K562 (cell line): ENCODE data around the gene SEPHS1. TPM values are rescaled to one million over a fixed set of nuclear protein-coding genes. Genes with fewer than 3 reads are reported as not detected.

ENCODE experiments used
- ATF4 ChIP-seq: fragments of 450-650 bp; formaldehyde crosslinking; IDR thresholded peaks from 2 replicates; pipeline ENCODE4 v1.4.0; 2022; ENCODE audit warnings: mild to moderate bottlenecking, moderate library complexity
- CC2D1A ChIP-seq: fragments of 450-650 bp; IDR thresholded peaks from 2 replicates; pipeline ENCODE4 v1.6.1; 2017; ENCODE audit warnings: mild to moderate bottlenecking
- CREB1 ChIP-seq, 2 experiments: sonication (generic) in 1 of 2; formaldehyde crosslinking in 1 of 2; IDR thresholded peaks; 2 replicates each; pipeline versions ENCODE4 v1.6.1 to v1.8.0; 2012 to 2022; ENCODE audit warnings: inconsistent platforms in 1 of 2, mild to moderate bottlenecking in 1 of 2, missing genetic modification reagents in 1 of 2, moderate library complexity in 1 of 2
- CSDE1 ChIP-seq, 2 experiments: fragments of 450-650 bp; IDR thresholded peaks; 2 replicates each; pipeline ENCODE4 v1.6.1; 2016; ENCODE audit warnings: mild to moderate bottlenecking in 1 of 2
- FOXA1 ChIP-seq: fragments of 450-650 bp; IDR thresholded peaks from 2 replicates; pipeline ENCODE4 v1.6.1; 2016; ENCODE audit warnings: mild to moderate bottlenecking, borderline replicate concordance
- HNRNPUL1 ChIP-seq: fragments of 200-400 bp; formaldehyde crosslinking; IDR thresholded peaks from 2 replicates; pipeline ENCODE4 v1.6.1; 2017; ENCODE audit warnings: low read length
- ILK ChIP-seq: fragments of 450-650 bp; IDR thresholded peaks from 2 replicates; pipeline ENCODE4 v1.6.1; 2016; ENCODE audit warnings: missing genetic modification characterization, low read depth, mild to moderate bottlenecking, missing compliant biosample characterization, moderate library complexity, borderline replicate concordance
- MIER1 ChIP-seq: fragments of 450-650 bp; IDR thresholded peaks from 2 replicates; pipeline ENCODE4 v1.6.1; 2016; ENCODE audit warnings: antibody characterized with exemption, mild to moderate bottlenecking, low read depth
- MTA1 ChIP-seq: fragments of 450-650 bp; IDR thresholded peaks from 2 replicates; pipeline ENCODE4 v1.6.1; 2017; ENCODE audit warnings: borderline replicate concordance
- MYBL2 ChIP-seq, 2 experiments: fragments of 450-650 bp in 1 of 2; sonication (generic) in 1 of 2; formaldehyde crosslinking in 1 of 2; IDR thresholded peaks; 2 replicates each; pipeline versions ENCODE4 v1.6.1 to v1.8.1; 2017 to 2022; ENCODE audit warnings: borderline replicate concordance in 1 of 2, inconsistent platforms in 1 of 2, low read depth in 1 of 2, mild to moderate bottlenecking in 1 of 2, missing genetic modification reagents in 1 of 2, moderate library complexity in 1 of 2
- NKRF ChIP-seq: fragments of 450-650 bp; IDR thresholded peaks from 2 replicates; pipeline ENCODE4 v1.6.1; 2016; ENCODE audit warnings: borderline replicate concordance
- NONO ChIP-seq, 2 experiments: fragments of 200-400 bp in 1 of 2; fragments of 450-650 bp in 1 of 2; formaldehyde crosslinking in 1 of 2; IDR thresholded peaks; 2 replicates each; pipeline ENCODE4 v1.6.1; 2017; ENCODE audit warnings: low read depth in 2 of 2, mild to moderate bottlenecking in 2 of 2, moderate library complexity in 2 of 2, low read length in 1 of 2
- SLC30A9 ChIP-seq: fragments of 250-450 bp; sonication (Bioruptor Pico); IDR thresholded peaks from 2 replicates; pipeline ENCODE4 v1.8.0; 2022; ENCODE audit warnings: mild to moderate bottlenecking, moderate library complexity
- STAT5B ChIP-seq: fragments of 250-450 bp; sonication (Bioruptor Pico); IDR thresholded peaks from 2 replicates; pipeline ENCODE4 v1.8.0; 2021; ENCODE audit warnings: mild to moderate bottlenecking, inconsistent platforms
- YBX1 ChIP-seq: fragments of 450-650 bp; IDR thresholded peaks from 2 replicates; pipeline ENCODE4 v1.7.1; 2016; ENCODE audit warnings: mild to moderate bottlenecking
- ZNF384 ChIP-seq: IDR thresholded peaks from 2 replicates; pipeline ENCODE4 v1.6.1; 2012; ENCODE audit warnings: low read depth, low read length, improper control_type of control experiment
- ZNF445 ChIP-seq: fragments of 250-450 bp; sonication (Bioruptor Pico); IDR thresholded peaks from 2 replicates; pipeline ENCODE4 v1.4.0; 2020; ENCODE audit warnings: low read depth, mild to moderate bottlenecking, moderate library complexity
- polyA plus RNA-seq, 8 experiments: library from polyadenylated mRNA; depleted of rRNA in 4 of 8; stranded (reverse) in 5 of 8; unstranded in 3 of 8; fragments of >200 nt; fragmentation: Nextera tagmentation in 2 of 8; fragmentation: Illumina TruSeq in 1 of 8; extraction: Ambion mirVana in 2 of 8; extraction: Trizol in 1 of 8; gene quantifications; 2 replicates each; pipeline versions ENCODE4 v1.2.1 to v1.2.3, GENCODE V29; 2011 to 2014; ENCODE audit warnings: inconsistent platforms in 1 of 8, missing spikeins in 1 of 8
- total RNA-seq, 7 experiments: library from RNA; depleted of rRNA in 6 of 7; stranded (reverse); fragments of >200 nt in 6 of 7; fragmentation: Illumina TruSeq in 2 of 7; extraction: Trizol in 2 of 7; gene quantifications; 2 replicates each; pipeline versions ENCODE4 v1.2.1 to v1.2.3, GENCODE V29; 2011 to 2021; ENCODE audit warnings: low replicate concordance in 1 of 7
- TF ChIP-seq, protein P1 (sequence below): fragments of 200-800 bp; sonication (Bioruptor generic); IDR thresholded peaks from 2 replicates; pipeline ENCODE4 v1.6.1; 2017; ENCODE audit warnings: missing genetic modification characterization, missing compliant biosample characterization
- TF ChIP-seq, protein P2 (sequence below): IDR thresholded peaks from 3 replicates; pipeline ENCODE4 v1.6.1; 2011; ENCODE audit warnings: borderline replicate concordance, mild to moderate bottlenecking; ENCODE audit not compliant: insufficient read length, insufficient read depth
- TF ChIP-seq, protein P3 (sequence below): fragments of 250-450 bp; sonication (Bioruptor Pico); IDR thresholded peaks from 2 replicates; pipeline ENCODE4 v1.9.0; 2021; ENCODE audit warnings: mild to moderate bottlenecking, inconsistent platforms

The SEPHS1 gene
- total and polyA plus RNA-seq, 9 of the 15 experiments (the other 6 are each of a cell fraction or from before 2014, with no cell fraction given) = 14.7 to 82.8 (median 41.8) TPM

DNA sequence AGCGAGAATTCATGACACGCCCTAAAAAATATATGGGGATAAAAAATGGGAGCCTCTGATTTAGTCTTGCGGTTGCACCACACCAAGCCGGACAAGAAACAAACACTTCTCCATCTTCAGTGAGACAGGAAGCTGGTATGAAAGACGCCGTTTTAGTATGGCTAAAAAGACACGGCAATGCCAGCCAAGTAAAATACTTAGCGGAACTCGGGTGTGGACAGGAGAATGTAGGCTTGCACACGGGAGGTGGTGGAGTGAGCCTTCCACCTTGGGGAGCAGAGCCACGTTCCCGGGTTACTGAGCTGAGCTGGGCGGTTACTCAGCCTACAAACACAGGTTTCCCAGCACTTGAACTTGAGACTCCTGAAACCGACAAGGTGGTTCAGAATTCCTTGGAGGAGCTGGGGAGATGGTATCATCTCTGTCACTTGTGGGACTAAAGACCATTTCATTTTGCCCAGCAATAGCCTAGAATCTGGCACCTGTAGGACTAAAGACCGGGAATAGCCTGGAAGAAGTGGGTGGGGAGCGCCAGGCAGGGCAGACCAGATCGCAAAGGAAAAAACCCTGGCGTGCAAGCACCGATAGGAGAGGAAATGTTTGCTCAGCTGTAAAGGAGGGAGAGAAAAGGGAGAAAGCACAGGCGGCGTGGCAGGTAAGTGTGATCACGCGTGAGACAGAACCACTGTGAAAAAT is 34.8 kb upstream of the SEPHS1 start (continued):
- TF ChIP-seq MYBL2 (IDR thresholded peaks at IDR 0.05; ENCODE audit: low read depth) (no peak), MYBL2 (CRISPR knock-in tag; IDR thresholded peaks at IDR 0.05; ENCODE audit: borderline replicate concordance) (no peak), CSDE1 (IDR thresholded peaks at IDR 0.05) (no peak), ZNF384 (no peak), HNRNPUL1 (no peak), CREB1 (IDR thresholded peaks at IDR 0.05) (no peak), CREB1 (CRISPR knock-in tag; IDR thresholded peaks at IDR 0.05) (no peak), ATF4 (CRISPR knock-in tag) (no peak), FOXA1 (no peak), SLC30A9 (CRISPR knock-in tag) (no peak), NONO (IDR thresholded peaks at IDR 0.05; ENCODE audit: low read depth in 2 of 2, low read length in 1 of 2) (no peak), ZNF445 (no peak), MIER1 (no peak), MTA1 (0 out of 2 replicates have a peak, but pooled peaks have one; percentile 32), YBX1 (no peak), ILK (tag) (no peak), CC2D1A (no peak), STAT5B (CRISPR knock-in tag) (no peak), NKRF (no peak)
- TF ChIP-seq, protein P1, sequence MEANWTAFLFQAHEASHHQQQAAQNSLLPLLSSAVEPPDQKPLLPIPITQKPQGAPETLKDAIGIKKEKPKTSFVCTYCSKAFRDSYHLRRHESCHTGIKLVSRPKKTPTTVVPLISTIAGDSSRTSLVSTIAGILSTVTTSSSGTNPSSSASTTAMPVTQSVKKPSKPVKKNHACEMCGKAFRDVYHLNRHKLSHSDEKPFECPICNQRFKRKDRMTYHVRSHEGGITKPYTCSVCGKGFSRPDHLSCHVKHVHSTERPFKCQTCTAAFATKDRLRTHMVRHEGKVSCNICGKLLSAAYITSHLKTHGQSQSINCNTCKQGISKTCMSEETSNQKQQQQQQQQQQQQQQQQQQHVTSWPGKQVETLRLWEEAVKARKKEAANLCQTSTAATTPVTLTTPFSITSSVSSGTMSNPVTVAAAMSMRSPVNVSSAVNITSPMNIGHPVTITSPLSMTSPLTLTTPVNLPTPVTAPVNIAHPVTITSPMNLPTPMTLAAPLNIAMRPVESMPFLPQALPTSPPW (CRISPR knock-in tag) = no peak
- TF ChIP-seq, protein P2, sequence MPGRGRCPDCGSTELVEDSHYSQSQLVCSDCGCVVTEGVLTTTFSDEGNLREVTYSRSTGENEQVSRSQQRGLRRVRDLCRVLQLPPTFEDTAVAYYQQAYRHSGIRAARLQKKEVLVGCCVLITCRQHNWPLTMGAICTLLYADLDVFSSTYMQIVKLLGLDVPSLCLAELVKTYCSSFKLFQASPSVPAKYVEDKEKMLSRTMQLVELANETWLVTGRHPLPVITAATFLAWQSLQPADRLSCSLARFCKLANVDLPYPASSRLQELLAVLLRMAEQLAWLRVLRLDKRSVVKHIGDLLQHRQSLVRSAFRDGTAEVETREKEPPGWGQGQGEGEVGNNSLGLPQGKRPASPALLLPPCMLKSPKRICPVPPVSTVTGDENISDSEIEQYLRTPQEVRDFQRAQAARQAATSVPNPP = no peak
- TF ChIP-seq, protein P3, sequence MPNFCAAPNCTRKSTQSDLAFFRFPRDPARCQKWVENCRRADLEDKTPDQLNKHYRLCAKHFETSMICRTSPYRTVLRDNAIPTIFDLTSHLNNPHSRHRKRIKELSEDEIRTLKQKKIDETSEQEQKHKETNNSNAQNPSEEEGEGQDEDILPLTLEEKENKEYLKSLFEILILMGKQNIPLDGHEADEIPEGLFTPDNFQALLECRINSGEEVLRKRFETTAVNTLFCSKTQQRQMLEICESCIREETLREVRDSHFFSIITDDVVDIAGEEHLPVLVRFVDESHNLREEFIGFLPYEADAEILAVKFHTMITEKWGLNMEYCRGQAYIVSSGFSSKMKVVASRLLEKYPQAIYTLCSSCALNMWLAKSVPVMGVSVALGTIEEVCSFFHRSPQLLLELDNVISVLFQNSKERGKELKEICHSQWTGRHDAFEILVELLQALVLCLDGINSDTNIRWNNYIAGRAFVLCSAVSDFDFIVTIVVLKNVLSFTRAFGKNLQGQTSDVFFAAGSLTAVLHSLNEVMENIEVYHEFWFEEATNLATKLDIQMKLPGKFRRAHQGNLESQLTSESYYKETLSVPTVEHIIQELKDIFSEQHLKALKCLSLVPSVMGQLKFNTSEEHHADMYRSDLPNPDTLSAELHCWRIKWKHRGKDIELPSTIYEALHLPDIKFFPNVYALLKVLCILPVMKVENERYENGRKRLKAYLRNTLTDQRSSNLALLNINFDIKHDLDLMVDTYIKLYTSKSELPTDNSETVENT (CRISPR knock-in tag) = no peak
